Prostate gland (tissue), 2 donors: ENCODE measurements around the gene SUN5. TPM values are rescaled to one million over a fixed set of nuclear protein-coding genes. Genes with fewer than 3 reads are reported as not detected.
"Not testable (repeated sequence)": the region's sequence is repeated elsewhere in the genome, so short reads cannot be mapped to it uniquely, and the experiment has no call there.

Experiments used
- DNase-seq: peaks from one replicate; pipeline ENCODE4 v3.0.0-alpha.2; 2019; ENCODE audit warnings: low spot score
- H3K27ac ChIP-seq, 2 donors: fragments of 200-600 bp; sonication (generic); 2 replicates each; pipeline ENCODE4 v1.5.1; 2017 to 2019
- H3K27me3 ChIP-seq: fragments of 200-600 bp; sonication (generic); replicated peaks from 2 replicates; pipeline ENCODE4 v1.5.1; 2019; ENCODE audit not compliant: insufficient read depth
- H3K36me3 ChIP-seq, 2 donors: fragments of 200-600 bp; sonication (generic); 1 replicate in 1 of 2; 2 replicates in 1 of 2; pipeline versions ENCODE4 v1.5.1 to v1.8.1; 2017 to 2019
- H3K4me1 ChIP-seq: fragments of 200-600 bp; sonication (generic); replicated peaks from 2 replicates; pipeline ENCODE4 v1.5.1; 2019
- H3K4me3 ChIP-seq, 2 donors: fragments of 200-600 bp; sonication (generic); 2 replicates each; pipeline ENCODE4 v1.5.1; 2017 to 2019
- H3K9me3 ChIP-seq: fragments of 200-600 bp; sonication (generic); 2 replicates; pipeline ENCODE4 v1.5.1; 2017
- POLR2A ChIP-seq: fragments of 450-650 bp; IDR thresholded peaks from one replicate; pipeline ENCODE4 v1.6.1; 2016; ENCODE audit warnings: antibody characterized with exemption, mild to moderate bottlenecking
- POLR2AphosphoS5 ChIP-seq: sonication (generic); formaldehyde crosslinking; IDR thresholded peaks from one replicate; pipeline ENCODE4 v1.6.1; 2017; ENCODE audit warnings: antibody characterized with exemption
- WGBS: methylation state at CpG from one replicate; pipeline ENCODE4 v1.1.5; 2018; 5-methylcytosine and 5-hydroxymethylcytosine counted together
- intact Hi-C: fragments of 100-400 bp; cut with DNase I; formaldehyde crosslinking; loops from one replicate; pipeline ENCODE4 v1.14.2; 2022
- total RNA-seq, 2 donors: library from RNA; depleted of rRNA; stranded (reverse); fragments of >200 nt; gene quantifications; one replicate each; pipeline ENCODE4 v1.1.0, GENCODE V29; 2016
- TF ChIP-seq, protein P1 (sequence below), 4 experiments: fragments of 200-600 bp in 2 of 4; fragments of 450-650 bp in 2 of 4; sonication (generic) in 2 of 4; IDR thresholded peaks; 1 replicate in 3 of 4; 2 replicates in 1 of 4; pipeline ENCODE4 v1.5.1; 2016 to 2019; ENCODE audit warnings: antibody characterized with exemption in 4 of 4, mild to moderate bottlenecking in 2 of 4, moderate library complexity in 2 of 4

Gene SUN5, protein sequence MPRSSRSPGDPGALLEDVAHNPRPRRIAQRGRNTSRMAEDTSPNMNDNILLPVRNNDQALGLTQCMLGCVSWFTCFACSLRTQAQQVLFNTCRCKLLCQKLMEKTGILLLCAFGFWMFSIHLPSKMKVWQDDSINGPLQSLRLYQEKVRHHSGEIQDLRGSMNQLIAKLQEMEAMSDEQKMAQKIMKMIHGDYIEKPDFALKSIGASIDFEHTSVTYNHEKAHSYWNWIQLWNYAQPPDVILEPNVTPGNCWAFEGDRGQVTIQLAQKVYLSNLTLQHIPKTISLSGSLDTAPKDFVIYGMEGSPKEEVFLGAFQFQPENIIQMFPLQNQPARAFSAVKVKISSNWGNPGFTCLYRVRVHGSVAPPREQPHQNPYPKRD
- total RNA-seq, result 1 to 10 TPM in 1 of 2 donors, not detected in 1; 4.7 TPM

DNA sequence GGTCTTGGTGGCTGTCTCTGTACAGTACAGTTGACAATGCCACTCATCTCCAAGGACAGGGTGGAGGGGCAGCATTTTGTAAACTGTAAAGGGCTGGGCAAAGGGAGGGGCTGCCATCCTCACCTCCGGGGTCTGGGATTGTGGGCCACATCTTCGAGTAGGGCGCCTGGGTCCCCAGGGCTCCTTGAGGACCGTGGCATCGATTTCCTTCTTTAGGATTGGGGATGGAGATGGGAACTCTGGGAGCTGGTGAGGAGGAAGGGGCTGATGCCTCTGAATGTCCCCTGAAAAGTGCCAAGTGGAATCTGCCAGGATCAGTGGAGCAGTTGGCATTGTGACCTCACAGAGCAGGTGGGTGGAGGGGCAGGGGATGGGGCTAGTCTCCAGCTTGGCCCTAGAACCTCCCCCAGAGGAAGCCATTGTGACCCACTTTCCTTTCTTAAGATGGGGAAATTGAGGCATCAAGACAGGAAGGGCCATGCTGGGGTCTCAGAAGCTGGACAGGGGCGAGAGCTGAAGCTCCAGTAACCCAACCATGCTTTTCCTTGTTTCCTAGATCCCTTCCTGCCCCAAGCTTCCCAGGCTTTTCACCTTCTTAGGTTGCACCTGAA lies at the start of gene SUN5:
TSS of gene SUN5 (minus strand) at position 293 of the 611 bp plus-strand sequence. CDS start at position 200, 93 bp downstream.
- Histone ChIP-seq H3K9me3 (no peaks in the 10 kb centered on the region), H3K27ac (no peak within 1 kb of the TSS), H3K4me1 (no peaks in the 10 kb centered on the region), H3K27me3 (no peaks in the 10 kb centered on the region), H3K4me3 (no peak within 1 kb of the TSS), H3K36me3 (no peaks in the 10 kb centered on the region)
- TF ChIP-seq, protein P1, sequence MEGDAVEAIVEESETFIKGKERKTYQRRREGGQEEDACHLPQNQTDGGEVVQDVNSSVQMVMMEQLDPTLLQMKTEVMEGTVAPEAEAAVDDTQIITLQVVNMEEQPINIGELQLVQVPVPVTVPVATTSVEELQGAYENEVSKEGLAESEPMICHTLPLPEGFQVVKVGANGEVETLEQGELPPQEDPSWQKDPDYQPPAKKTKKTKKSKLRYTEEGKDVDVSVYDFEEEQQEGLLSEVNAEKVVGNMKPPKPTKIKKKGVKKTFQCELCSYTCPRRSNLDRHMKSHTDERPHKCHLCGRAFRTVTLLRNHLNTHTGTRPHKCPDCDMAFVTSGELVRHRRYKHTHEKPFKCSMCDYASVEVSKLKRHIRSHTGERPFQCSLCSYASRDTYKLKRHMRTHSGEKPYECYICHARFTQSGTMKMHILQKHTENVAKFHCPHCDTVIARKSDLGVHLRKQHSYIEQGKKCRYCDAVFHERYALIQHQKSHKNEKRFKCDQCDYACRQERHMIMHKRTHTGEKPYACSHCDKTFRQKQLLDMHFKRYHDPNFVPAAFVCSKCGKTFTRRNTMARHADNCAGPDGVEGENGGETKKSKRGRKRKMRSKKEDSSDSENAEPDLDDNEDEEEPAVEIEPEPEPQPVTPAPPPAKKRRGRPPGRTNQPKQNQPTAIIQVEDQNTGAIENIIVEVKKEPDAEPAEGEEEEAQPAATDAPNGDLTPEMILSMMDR (IDR thresholded peaks at IDR 0.05), result no peak
- no peak for TF ChIP-seq POLR2A
- TF ChIP-seq POLR2AphosphoS5, result no peak
- intact Hi-C loops, result no loop called here
- DNase-seq, result no peak
- 87% methylated on average over 6 of the region's 6 CpGs for WGBS

DNA sequence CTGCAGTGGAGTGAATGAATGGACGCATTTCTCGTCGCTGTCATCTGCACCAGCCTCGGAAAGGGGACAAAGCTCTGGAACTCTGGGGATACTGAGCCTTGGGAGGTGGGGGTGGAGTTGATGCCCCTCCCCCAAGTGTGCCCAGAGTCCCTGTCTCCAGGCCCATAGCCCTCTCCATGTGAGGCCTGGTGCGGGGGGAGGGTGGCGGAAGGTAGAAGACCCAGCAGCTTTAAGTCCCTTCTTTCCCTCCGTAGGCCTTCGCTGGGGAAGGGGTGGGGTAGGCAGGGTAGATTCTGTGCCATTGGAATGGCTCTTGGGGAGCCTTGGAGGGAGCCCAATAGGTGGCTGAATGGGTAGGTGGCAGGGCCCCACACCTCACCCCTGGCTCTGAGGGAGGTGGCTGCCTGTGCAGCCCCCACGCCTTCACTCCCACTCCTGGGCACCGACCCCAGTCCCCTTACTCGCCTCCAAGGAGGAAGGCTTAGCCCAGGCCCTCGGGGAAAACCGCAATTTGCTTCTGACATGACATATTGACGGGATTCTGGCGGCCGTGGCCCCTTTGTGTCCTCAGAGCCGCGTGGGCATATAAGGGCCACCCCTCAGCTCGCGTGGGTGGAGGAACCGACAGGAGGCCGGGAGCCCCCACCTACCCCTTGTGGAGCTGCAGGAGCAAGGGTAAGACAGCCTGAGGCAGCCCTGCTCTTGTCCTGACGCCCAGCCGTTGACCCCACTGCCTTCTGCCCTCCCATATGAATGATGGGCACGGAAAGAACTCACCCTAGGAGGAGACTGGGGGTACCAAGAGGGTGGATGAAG lies 49.3 kb upstream of the SUN5 start, which contains the start of gene BPIFB3:
TSS of gene BPIFB3 (plus strand) at position 613 of the 816 bp plus-strand sequence. CDS start 1,533 bp downstream, outside the sequence.
- intact Hi-C loops, result no loop called here
- no peak for DNase-seq
- Histone ChIP-seq H3K36me3 (no peaks in the 10 kb centered on the region), H3K27me3 (no peaks in the 10 kb centered on the region), H3K4me3 (no peak within 1 kb of the TSS), H3K27ac (no peak within 1 kb of the TSS), H3K9me3 (no peaks in the 10 kb centered on the region), H3K4me1 (no peaks in the 10 kb centered on the region)
- TF ChIP-seq, protein P1 (IDR thresholded peaks at IDR 0.05), result no peak
- TF ChIP-seq POLR2A, result no peak
- no peak for TF ChIP-seq POLR2AphosphoS5
- whole genome bisulfite sequencing, result 77% methylated on average over 25 of the region's 25 CpGs

DNA sequence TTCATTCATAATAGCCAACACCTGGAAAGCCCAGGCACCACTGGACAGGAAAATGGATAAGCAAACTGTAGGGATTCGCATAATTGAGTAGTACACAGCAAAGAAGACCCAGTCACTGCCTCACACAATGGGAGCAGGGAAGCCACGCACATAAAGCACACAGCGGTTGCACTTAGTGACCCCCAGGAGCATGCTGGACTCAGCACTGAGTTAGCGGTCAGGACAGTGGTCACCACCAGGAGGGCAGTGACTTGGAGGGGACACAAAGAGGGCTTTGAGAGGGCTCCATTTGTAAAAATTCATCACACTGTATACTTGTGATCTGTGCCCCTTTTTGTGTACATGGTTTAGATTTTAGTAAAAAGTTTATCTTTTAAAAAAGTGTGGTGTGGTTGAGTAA lies 47.1 kb upstream of the SUN5 start:
- TF ChIP-seq POLR2A (no peak), POLR2AphosphoS5 (no peak)
- TF ChIP-seq, protein P1 (IDR thresholded peaks at IDR 0.05), result no peak
- WGBS, result 59% methylated on average over 4 of the region's 4 CpGs
- no peak overlapping the region for H3K27ac ChIP-seq
- no peak overlapping the region for H3K4me3 ChIP-seq
- intact Hi-C loops, result no loop called here
- H3K9me3 ChIP-seq, result no peaks in the 10 kb centered on the region
- no peaks in the 10 kb centered on the region for H3K4me1 ChIP-seq
- H3K27me3 ChIP-seq, result no peaks in the 10 kb centered on the region
- DNase-seq, result no peak
- H3K36me3 ChIP-seq, result no peaks in the 10 kb centered on the region

DNA sequence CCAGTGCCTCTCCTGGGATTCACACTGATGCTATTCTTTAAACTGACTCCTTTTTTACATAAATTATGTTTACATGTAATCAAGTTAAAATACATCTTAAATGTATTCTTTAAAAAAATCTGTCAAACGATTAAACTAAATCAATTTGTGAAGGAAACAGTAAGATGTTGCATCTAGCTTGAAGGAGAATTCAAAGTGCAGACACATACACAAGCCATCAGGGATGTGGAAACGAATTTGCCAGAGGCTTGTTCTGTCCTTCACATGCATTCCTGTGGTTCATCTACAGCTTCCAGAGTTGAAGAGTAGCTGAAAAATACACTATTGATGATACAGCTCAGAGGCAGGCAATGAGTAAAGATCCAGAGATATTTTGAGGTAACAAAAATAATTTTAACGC lies 42.2 kb upstream of the SUN5 start:
- Histone ChIP-seq H3K4me1 (no peaks in the 10 kb centered on the region), H3K27me3 (no peaks in the 10 kb centered on the region), H3K27ac (no peak overlapping the region), H3K4me3 (no peak overlapping the region), H3K36me3 (no peaks in the 10 kb centered on the region), H3K9me3 (no peaks in the 10 kb centered on the region)
- WGBS, result 81% methylated on average over 3 of the region's 3 CpGs
- no peak for DNase-seq
- intact Hi-C loops, result no loop called here
- TF ChIP-seq, protein P1 (IDR thresholded peaks at IDR 0.05), result no peak
- TF ChIP-seq POLR2AphosphoS5, result no peak

DNA sequence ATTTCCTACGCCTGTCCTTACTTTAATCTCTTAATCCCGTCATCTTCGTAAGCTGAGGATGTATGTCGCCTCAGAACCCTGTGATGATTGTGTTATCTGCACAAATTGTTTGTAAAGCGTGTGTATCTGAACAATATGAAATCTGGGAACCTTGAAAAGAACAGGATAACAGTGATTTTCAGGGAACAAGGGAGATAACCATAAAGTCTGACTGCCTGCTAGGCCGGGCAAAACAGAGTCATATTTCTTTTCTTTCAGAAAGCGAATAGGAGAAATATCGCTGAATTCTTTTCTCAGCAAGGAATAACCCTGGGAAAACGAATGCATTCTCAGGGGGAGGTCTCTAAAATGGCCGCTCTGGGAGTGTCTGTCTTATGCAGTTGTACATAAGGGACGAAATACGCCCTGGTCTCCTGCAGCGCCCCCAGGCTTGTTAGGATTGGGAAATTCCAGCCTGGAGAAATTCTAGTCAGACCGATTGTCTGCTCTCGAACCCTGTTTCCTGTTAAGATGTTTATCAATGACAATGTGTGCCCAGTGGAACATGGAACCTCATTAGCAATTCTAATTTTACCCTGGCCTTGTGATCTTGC lies 41.0 kb upstream of the SUN5 start:
- intact Hi-C loops, result not testable (repeated sequence)

More for the DNA sequence above, 41.0 kb upstream of the SUN5 start:
- not testable (repeated sequence) for H3K4me1 ChIP-seq, DNase-seq, H3K36me3 ChIP-seq, H3K4me3 ChIP-seq, H3K27ac ChIP-seq, H3K27me3 ChIP-seq, H3K9me3 ChIP-seq
- WGBS, result 80% methylated on average over 15 of the region's 15 CpGs
